ENCODE results near the gene METTL25B. TPM values are rescaled to one million over a fixed set of nuclear protein-coding genes. Genes with fewer than 3 reads are reported as not detected.
A peak's percentile ranks its signal among the peaks of the same experiment; 100 is the strongest.

METTL25B gene
- total RNA-seq, 1 experiment from 2014 or later, result 52.7 TPM

GRCh38 chr1:156766298-156767100, 38.2 kb downstream of the METTL25B start:
- CTCF ChIA-PET, result interaction anchor here (0.7 to 2.1 kb wide), 8 partner anchors 11 to 308 kb away, joined by 3 to 22 read pairs (median 3); partner anchors contain the start of genes ISG20L2, METTL25B and MRPL24
- Mint-ChIP-seq H3K27me3 (ENCODE audit: unreplicated experiment) (no peaks in the 10 kb centered on the region), H3K4me1 (ENCODE audit: low read depth, unreplicated experiment) (peaks cover 36% of the 10 kb centered on the region), H3K9me3 (ENCODE audit: low read depth, unreplicated experiment) (no peaks in the 10 kb centered on the region), H3K36me3 (ENCODE audit: insufficient read depth, unreplicated experiment) (peaks cover 21% of the 10 kb centered on the region), H3K4me3 (ENCODE audit: low read depth, unreplicated experiment) (no peak overlapping the region), H3K27ac (ENCODE audit: unreplicated experiment) (no peak overlapping the region)
- TF ChIP-seq, protein P1, sequence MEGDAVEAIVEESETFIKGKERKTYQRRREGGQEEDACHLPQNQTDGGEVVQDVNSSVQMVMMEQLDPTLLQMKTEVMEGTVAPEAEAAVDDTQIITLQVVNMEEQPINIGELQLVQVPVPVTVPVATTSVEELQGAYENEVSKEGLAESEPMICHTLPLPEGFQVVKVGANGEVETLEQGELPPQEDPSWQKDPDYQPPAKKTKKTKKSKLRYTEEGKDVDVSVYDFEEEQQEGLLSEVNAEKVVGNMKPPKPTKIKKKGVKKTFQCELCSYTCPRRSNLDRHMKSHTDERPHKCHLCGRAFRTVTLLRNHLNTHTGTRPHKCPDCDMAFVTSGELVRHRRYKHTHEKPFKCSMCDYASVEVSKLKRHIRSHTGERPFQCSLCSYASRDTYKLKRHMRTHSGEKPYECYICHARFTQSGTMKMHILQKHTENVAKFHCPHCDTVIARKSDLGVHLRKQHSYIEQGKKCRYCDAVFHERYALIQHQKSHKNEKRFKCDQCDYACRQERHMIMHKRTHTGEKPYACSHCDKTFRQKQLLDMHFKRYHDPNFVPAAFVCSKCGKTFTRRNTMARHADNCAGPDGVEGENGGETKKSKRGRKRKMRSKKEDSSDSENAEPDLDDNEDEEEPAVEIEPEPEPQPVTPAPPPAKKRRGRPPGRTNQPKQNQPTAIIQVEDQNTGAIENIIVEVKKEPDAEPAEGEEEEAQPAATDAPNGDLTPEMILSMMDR (IDR thresholded peaks at IDR 0.05; ENCODE audit: unreplicated experiment), result no peak
- intact Hi-C loops (cut with micrococcal nuclease; ENCODE audit: unreplicated experiment), result loop anchor here (1.0 to 5.0 kb wide), 3 partner anchors 14 to 39 kb away; partner anchors contain the start of genes ISG20L2, METTL25B and MRPL24
- BruUV-seq (replicated peaks), result TSS peak; percentile 83
- no peak for DNase-seq

DNA sequence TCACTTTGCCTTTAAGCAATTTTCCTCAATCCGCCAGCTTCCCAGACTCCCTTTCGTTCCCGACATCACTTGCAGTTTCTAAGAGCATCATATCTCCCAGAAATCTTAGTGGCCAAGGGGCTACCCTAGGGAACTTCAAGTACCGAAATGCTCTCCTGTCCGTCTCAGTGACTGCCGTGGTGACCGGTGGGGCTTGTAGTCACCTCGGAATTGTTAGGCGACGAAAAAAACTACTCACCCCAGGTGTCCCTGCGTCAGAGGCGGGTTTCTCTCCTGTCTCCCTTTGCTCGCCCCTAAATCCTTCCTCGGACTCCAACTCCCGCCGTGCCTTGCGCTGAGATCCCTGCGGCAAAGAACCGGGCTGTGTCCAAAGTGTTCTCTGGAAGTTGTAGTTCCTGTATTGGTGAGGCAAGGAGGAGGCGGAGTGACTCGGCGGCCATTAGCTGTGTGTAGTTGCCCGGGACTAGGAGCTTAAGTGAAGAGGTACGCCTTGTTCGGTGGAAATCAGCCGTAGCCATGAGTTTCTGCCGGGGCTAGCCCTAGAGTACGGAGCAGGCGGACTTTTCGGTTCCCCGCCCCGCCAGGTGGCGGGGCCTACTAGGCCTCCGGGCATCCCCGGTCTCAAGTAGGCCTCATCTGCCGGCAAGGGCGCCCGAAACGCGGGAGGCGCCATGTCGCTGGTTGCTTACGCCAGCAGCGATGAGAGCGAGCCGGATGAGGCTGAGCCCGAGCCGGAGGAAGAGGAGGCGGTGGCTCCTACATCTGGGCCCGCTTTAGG, 39.0 kb downstream of the METTL25B start, which contains the start of gene PRCC:
TSS of gene PRCC (plus strand) at position 435 of the 778 bp plus-strand sequence. CDS start at position 672, 237 bp downstream.
- Mint-ChIP-seq H3K4me3 (ENCODE audit: low read depth, unreplicated experiment) (no peak within 1 kb of the TSS), H3K27me3 (ENCODE audit: unreplicated experiment) (no peaks in the 10 kb centered on the region), H3K36me3 (ENCODE audit: insufficient read depth, unreplicated experiment) (peaks cover 22% of the 10 kb centered on the region), H3K9me3 (ENCODE audit: low read depth, unreplicated experiment) (no peaks in the 10 kb centered on the region), H3K27ac (ENCODE audit: unreplicated experiment) (no peak within 1 kb of the TSS), H3K4me1 (ENCODE audit: low read depth, unreplicated experiment) (peaks cover 37% of the 10 kb centered on the region)
- CTCF ChIA-PET, result interaction anchor here (0.7 to 2.1 kb wide), 8 partner anchors 11 to 307 kb away, joined by 3 to 22 read pairs (median 3); partner anchors contain the start of genes ISG20L2, METTL25B and MRPL24
- TF ChIP-seq, protein P1 (IDR thresholded peaks at IDR 0.05; ENCODE audit: unreplicated experiment), result no peak
- DNase-seq, result peak; percentile 98
- intact Hi-C loops (cut with micrococcal nuclease; ENCODE audit: unreplicated experiment), result loop anchor here (1.0 to 5.0 kb wide), 3 partner anchors 14 to 40 kb away; partner anchors contain the start of genes ISG20L2, METTL25B and MRPL24
- no TSS peak for BruUV-seq (replicated peaks)

- peak; percentile 16 for DNase-seq
- TF ChIP-seq, protein P1 (IDR thresholded peaks at IDR 0.05; ENCODE audit: unreplicated experiment), result no peak
- no peak overlapping the region for H3K4me3 Mint-ChIP-seq (ENCODE audit: low read depth, unreplicated experiment)
- CTCF ChIA-PET, result interaction anchor here (0.6 to 2.1 kb wide), 7 partner anchors 12 to 320 kb away, joined by 3 to 22 read pairs (median 5); partner anchors contain the start of genes ISG20L2, METTL25B and MRPL24
- BruUV-seq (replicated peaks), result TSS peak; percentile 48
- intact Hi-C loops (cut with micrococcal nuclease; ENCODE audit: unreplicated experiment), result loop anchor here (1.0 to 5.0 kb wide), 3 partner anchors 15 to 41 kb away; partner anchors contain the start of genes ISG20L2, METTL25B and MRPL24
- no peak overlapping the region for H3K27ac Mint-ChIP-seq (ENCODE audit: unreplicated experiment)
- no peaks in the 10 kb centered on the region for H3K27me3 Mint-ChIP-seq (ENCODE audit: unreplicated experiment)
- H3K4me1 Mint-ChIP-seq (ENCODE audit: low read depth, unreplicated experiment), result peaks cover 44% of the 10 kb centered on the region
- no peaks in the 10 kb centered on the region for H3K9me3 Mint-ChIP-seq (ENCODE audit: low read depth, unreplicated experiment)
- peaks cover 30% of the 10 kb centered on the region for H3K36me3 Mint-ChIP-seq (ENCODE audit: insufficient read depth, unreplicated experiment)
Observed at GRCh38 chr1:156767879-156768604, 39.8 kb downstream of the METTL25B start.

All from Calu3 (cell line).